DMS153 treated with DMSO at 0.1 percent for 48 hours (cell line): ENCODE data around the gene FAM117A.
"Not testable (repeated sequence)": the region's sequence is repeated elsewhere in the genome, so short reads cannot be mapped to it uniquely, and the experiment has no call there.

Experiments
- DNase-seq: peaks from one replicate; lab custom pipeline; 2025; ENCODE audit not compliant: unreplicated experiment; lab: John Stamatoyannopoulos, UW

The FAM117A gene

GRCh38 chr17:49681106-49681979 is 82.6 kb downstream of the FAM117A start:
- DNase-seq: no peak

- DNase-seq: no peak
Observed at GRCh38 chr17:49680314-49680713, 83.6 kb downstream of the FAM117A start.

GRCh38 chr17:49677933-49678847 is 85.7 kb downstream of the FAM117A start, which contains the start of gene SPOP:
SPOP (minus strand) TSS chr17:49678097; CDS start chr17:49622810, 55,287 bp downstream.
- peak; percentile 95 for DNase-seq

GRCh38 chr17:49677134-49677932 is 86.6 kb downstream of the FAM117A start:
- DNase-seq: peak; percentile 86

GRCh38 chr17:49676276-49676868 is 87.6 kb downstream of the FAM117A start:
- no peak for DNase-seq

GRCh38 chr17:49674507-49674906 is 89.4 kb downstream of the FAM117A start:
- no peak for DNase-seq

- not testable (repeated sequence) for DNase-seq
Observed at GRCh38 chr17:49673679-49674078, 90.3 kb downstream of the FAM117A start.

- DNase-seq: no peak
Observed at GRCh38 chr17:49670641-49671040, 93.3 kb downstream of the FAM117A start.

GRCh38 chr17:49670002-49670401 is 93.9 kb downstream of the FAM117A start:
- DNase-seq: no peak

GRCh38 chr17:49667854-49668253 is 96.1 kb downstream of the FAM117A start:
- DNase-seq: no peak

GRCh38 chr17:49664706-49665211 is 99.2 kb downstream of the FAM117A start:
- DNase-seq: no peak
